ENCODE data around the gene PDIA4.

- TF ChIP-seq CTCF (IDR thresholded peaks at IDR 0.05): no peak
- TF ChIP-seq POLR2A (IDR thresholded peaks at IDR 0.05): no peak
These were observed 14.0 kb downstream of the PDIA4 start for GRCh38 chr7:149014309-149014708.

Measured in vagina (tissue), 2 donors.